GM12878 (cell line): ENCODE data around the gene SPDL1. TPM values are rescaled to one million over a fixed set of nuclear protein-coding genes. Genes with fewer than 3 reads are reported as not detected.

Experiments
- ATAC-seq: fragments of 200-7000 bp; cut with Tn5 transposase; 3 replicates; pipeline ENCODE4 v1.9.1; 2020; ENCODE audit warnings: mild to moderate bottlenecking, moderate library complexity
- BruUV-seq: library from RNA; stranded (reverse); fragments of 400-500 nt; replicated peaks from 2 replicates; lab custom pipeline; 2021; lab: Mats Ljungman, UMichigan
- CTCF ChIA-PET: fragments of 300-600 bp; sonication (Branson Sonifier 250); formaldehyde crosslinking; extraction: SDS; loops from one replicate; lab custom pipeline; 2021; ENCODE audit warnings: inconsistent platforms; lab: Yijun Ruan, JAX
- POLR2A ChIA-PET: fragments of 350-600 bp; formaldehyde crosslinking; extraction: SDS; loops from one replicate; lab custom pipeline; 2021; ENCODE audit warnings: inconsistent platforms; lab: Charles Lee
- RAD21 ChIA-PET: fragments of 300-600 bp; sonication (Branson Sonifier 250); formaldehyde crosslinking; loops from one replicate; lab custom pipeline; 2023; ENCODE audit warnings: antibody characterized with exemption; ENCODE audit not compliant: unreplicated experiment; lab: Charles Lee
- SMC1A ChIA-PET: fragments of 300-600 bp; sonication (Branson Sonifier 250); formaldehyde crosslinking; loops from one replicate; lab custom pipeline; 2023; ENCODE audit not compliant: unreplicated experiment, uncharacterized antibody; lab: Charles Lee
- DNase-seq: peaks from one replicate; pipeline ENCODE4 v3.0.0-alpha.2; 2011; ENCODE audit warnings: low read depth, low spot score
- FAIRE-seq: peaks from 3 replicates; lab custom pipeline; 2011; peaks lifted over from hg19 to GRCh38; lab: Jason Lieb, UNC
- H2AFZ ChIP-seq: 2 replicates; pipeline ENCODE4 v1.6.0; 2011; ENCODE audit warnings: low read depth, low read length, control low read depth; ENCODE audit not compliant: control insufficient read depth
- H3K27ac ChIP-seq: 2 replicates; pipeline ENCODE4 v1.5.1; 2011; ENCODE audit warnings: control low read depth; ENCODE audit not compliant: control insufficient read depth, insufficient read depth
- H3K27me3 ChIP-seq, 2 experiments: replicated peaks in 1 of 2; 2 replicates each; pipeline versions ENCODE4 v1.6.0 to v1.6.1; 2011; ENCODE audit warnings: low read length in 1 of 2; ENCODE audit not compliant: control insufficient read depth in 2 of 2, insufficient read depth in 2 of 2
- H3K36me3 ChIP-seq, 2 experiments: 2 replicates each; pipeline ENCODE4 v1.5.1; 2011; ENCODE audit warnings: low read length in 1 of 2; ENCODE audit not compliant: control insufficient read depth in 2 of 2, insufficient read depth in 2 of 2
- H3K4me1 ChIP-seq: 2 replicates; pipeline ENCODE4 v1.6.1; 2011; ENCODE audit warnings: mild to moderate bottlenecking, low read length, moderate library complexity, mixed read lengths; ENCODE audit not compliant: control insufficient read depth, insufficient read depth
- H3K4me2 ChIP-seq: 2 replicates; pipeline ENCODE4 v1.6.0; 2011; ENCODE audit warnings: control low read depth; ENCODE audit not compliant: control insufficient read depth, insufficient read depth
- H3K4me3 ChIP-seq: fragments of 200-600 bp; sonication (generic); 2 replicates; pipeline ENCODE4 v1.5.1; 2016
- H3K79me2 ChIP-seq: 2 replicates; pipeline ENCODE4 v1.6.0; 2011; ENCODE audit warnings: low read length; ENCODE audit not compliant: control insufficient read depth, insufficient read depth
- H3K9ac ChIP-seq: 2 replicates; pipeline ENCODE4 v1.8.0; 2011; ENCODE audit warnings: low read length, control low read depth, mixed read lengths; ENCODE audit not compliant: control insufficient read depth, insufficient read depth
- H3K9me3 ChIP-seq: replicated peaks from 3 replicates; pipeline ENCODE4 v1.5.1; 2011; ENCODE audit warnings: mild to moderate bottlenecking, low read length; ENCODE audit not compliant: control insufficient read depth, insufficient read depth
- H4K20me1 ChIP-seq: 2 replicates; pipeline ENCODE4 v1.6.0; 2011; ENCODE audit not compliant: control insufficient read depth, insufficient read depth
- WGBS: methylation state at CpG from one replicate; pipeline ENCODE4 v1.1.6; 2016; ENCODE audit warnings: low lambda C conversion rate; ENCODE audit not compliant: insufficient replicate concordance, insufficient coverage; ENCODE audit errors: missing lambda C conversion rate; 5-methylcytosine and 5-hydroxymethylcytosine counted together
- in situ Hi-C: fragments of 300-500 bp; cut with MboI; formaldehyde crosslinking; loops from 9 replicates; pipeline ENCODE4 v1.14.3; 2018; ENCODE audit warnings: mixed read lengths
- intact Hi-C: fragments of 100-400 bp; cut with micrococcal nuclease; formaldehyde crosslinking; loops from one replicate; pipeline ENCODE4 v1.14.2; 2022; ENCODE audit not compliant: unreplicated experiment
- polyA plus RNA-seq, 11 experiments: library from polyadenylated mRNA; depleted of rRNA in 4 of 11; unstranded in 6 of 11; stranded (reverse) in 5 of 11; fragments of >200 nt; fragmentation: Nextera tagmentation in 4 of 11; fragmentation: Illumina TruSeq in 1 of 11; extraction: Ambion mirVana in 4 of 11; extraction: Trizol in 1 of 11; gene quantifications; 1 replicate in 1 of 11; 2 replicates in 10 of 11; pipeline versions ENCODE4 v1.2.1 to v1.2.3, GENCODE V29; 2011 to 2016; ENCODE audit warnings: inconsistent platforms in 2 of 11, missing spikeins in 2 of 11, low read depth in 1 of 11
- total RNA-seq, 4 experiments: library from RNA; depleted of rRNA in 3 of 4; stranded (reverse); fragments of >200 nt in 3 of 4; fragmentation: Illumina TruSeq in 1 of 4; extraction: Trizol in 1 of 4; gene quantifications; 2 replicates each; pipeline versions ENCODE4 v1.2.1 to v1.2.3, GENCODE V29; 2013 to 2021
- TF ChIP-seq, protein P1 (sequence below): IDR thresholded peaks from 2 replicates; pipeline ENCODE4 v1.6.1; 2012; ENCODE audit warnings: mild to moderate bottlenecking, low read depth, low read length
- TF ChIP-seq, protein P2 (sequence below): fragments of 450-650 bp; IDR thresholded peaks from 2 replicates; pipeline ENCODE4 v1.6.1; 2017; ENCODE audit warnings: mild to moderate bottlenecking

Gene SPDL1
- total and polyA plus RNA-seq, 10 of the 15 experiments (the other 5 are each of a cell fraction or from before 2014, with no cell fraction given): 34.2 to 69.9 (median 46.0) TPM

DNA sequence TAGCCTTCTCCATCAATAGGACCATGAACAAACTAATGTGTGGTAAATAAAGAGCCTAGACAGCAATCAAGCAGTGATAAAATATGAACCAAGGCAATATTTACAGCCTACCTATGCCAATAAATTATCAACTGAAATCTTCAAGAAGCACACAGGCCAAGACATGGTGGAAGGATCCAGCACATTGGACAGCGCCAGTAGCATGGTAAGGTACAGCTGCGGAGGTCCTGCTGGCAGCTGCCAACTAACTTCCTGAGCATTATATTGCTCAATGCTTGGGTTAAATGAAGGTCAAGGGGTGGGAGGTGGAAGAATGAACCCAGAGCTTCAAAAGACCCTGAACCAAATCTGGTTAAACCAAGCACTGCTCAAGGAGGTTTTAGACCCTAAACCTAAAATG lies 16.5 kb upstream of the SPDL1 start:
- H3K9ac ChIP-seq: no peak overlapping the region
- H3K9me3 ChIP-seq: no peaks in the 10 kb centered on the region
- no peaks in the 10 kb centered on the region for H4K20me1 ChIP-seq
- ChIA-PET CTCF (no interaction called here), SMC1A (no interaction called here), POLR2A (no interaction called here), RAD21 (no interaction called here)
- H3K27me3 ChIP-seq: peaks cover 0 to 2% of the 10 kb centered on the region in 2 experiments; a peak in 3 of 4 replicates
- no peak overlapping the region for H3K4me2 ChIP-seq
- ATAC-seq: peak; percentile 54; the same call in 2 of the 3 replicates
- H3K36me3 ChIP-seq: no peaks in the 10 kb centered on the region
- no peaks in the 10 kb centered on the region for H3K4me1 ChIP-seq
- no peak overlapping the region for H2AFZ ChIP-seq
- TF ChIP-seq, protein P1, sequence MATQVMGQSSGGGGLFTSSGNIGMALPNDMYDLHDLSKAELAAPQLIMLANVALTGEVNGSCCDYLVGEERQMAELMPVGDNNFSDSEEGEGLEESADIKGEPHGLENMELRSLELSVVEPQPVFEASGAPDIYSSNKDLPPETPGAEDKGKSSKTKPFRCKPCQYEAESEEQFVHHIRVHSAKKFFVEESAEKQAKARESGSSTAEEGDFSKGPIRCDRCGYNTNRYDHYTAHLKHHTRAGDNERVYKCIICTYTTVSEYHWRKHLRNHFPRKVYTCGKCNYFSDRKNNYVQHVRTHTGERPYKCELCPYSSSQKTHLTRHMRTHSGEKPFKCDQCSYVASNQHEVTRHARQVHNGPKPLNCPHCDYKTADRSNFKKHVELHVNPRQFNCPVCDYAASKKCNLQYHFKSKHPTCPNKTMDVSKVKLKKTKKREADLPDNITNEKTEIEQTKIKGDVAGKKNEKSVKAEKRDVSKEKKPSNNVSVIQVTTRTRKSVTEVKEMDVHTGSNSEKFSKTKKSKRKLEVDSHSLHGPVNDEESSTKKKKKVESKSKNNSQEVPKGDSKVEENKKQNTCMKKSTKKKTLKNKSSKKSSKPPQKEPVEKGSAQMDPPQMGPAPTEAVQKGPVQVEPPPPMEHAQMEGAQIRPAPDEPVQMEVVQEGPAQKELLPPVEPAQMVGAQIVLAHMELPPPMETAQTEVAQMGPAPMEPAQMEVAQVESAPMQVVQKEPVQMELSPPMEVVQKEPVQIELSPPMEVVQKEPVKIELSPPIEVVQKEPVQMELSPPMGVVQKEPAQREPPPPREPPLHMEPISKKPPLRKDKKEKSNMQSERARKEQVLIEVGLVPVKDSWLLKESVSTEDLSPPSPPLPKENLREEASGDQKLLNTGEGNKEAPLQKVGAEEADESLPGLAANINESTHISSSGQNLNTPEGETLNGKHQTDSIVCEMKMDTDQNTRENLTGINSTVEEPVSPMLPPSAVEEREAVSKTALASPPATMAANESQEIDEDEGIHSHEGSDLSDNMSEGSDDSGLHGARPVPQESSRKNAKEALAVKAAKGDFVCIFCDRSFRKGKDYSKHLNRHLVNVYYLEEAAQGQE: peak; percentile 88
- TF ChIP-seq, protein P2, sequence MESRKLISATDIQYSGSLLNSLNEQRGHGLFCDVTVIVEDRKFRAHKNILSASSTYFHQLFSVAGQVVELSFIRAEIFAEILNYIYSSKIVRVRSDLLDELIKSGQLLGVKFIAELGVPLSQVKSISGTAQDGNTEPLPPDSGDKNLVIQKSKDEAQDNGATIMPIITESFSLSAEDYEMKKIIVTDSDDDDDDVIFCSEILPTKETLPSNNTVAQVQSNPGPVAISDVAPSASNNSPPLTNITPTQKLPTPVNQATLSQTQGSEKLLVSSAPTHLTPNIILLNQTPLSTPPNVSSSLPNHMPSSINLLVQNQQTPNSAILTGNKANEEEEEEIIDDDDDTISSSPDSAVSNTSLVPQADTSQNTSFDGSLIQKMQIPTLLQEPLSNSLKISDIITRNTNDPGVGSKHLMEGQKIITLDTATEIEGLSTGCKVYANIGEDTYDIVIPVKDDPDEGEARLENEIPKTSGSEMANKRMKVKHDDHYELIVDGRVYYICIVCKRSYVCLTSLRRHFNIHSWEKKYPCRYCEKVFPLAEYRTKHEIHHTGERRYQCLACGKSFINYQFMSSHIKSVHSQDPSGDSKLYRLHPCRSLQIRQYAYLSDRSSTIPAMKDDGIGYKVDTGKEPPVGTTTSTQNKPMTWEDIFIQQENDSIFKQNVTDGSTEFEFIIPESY: no peak
- no peak overlapping the region for H3K4me3 ChIP-seq
- 63% methylated on average over 2 of the region's 2 CpGs for WGBS
- DNase-seq: no peak
- in situ Hi-C loops (no loop called here), intact Hi-C loops (no loop called here)
- H3K79me2 ChIP-seq: no peaks in the 10 kb centered on the region
- BruUV-seq: no TSS peak
- no peak for FAIRE-seq
- no peak overlapping the region for H3K27ac ChIP-seq
